ENCODE measurements around the gene MPP3.
A peak's percentile ranks its signal among the peaks of the same experiment; 100 is the strongest.

Gene MPP3

GRCh38 chr17:43757171-43757660 lies 75.7 kb downstream of the MPP3 start:
- DNase-seq (ENCODE audit: extremely low spot score, insufficient read length, low read depth) (no peak), FAIRE-seq (no peak)

GRCh38 chr17:43756201-43756600 lies 76.7 kb downstream of the MPP3 start:
- no peak for DNase-seq (ENCODE audit: extremely low spot score, insufficient read length, low read depth)

GRCh38 chr17:43755389-43755875 lies 77.5 kb downstream of the MPP3 start:
- no peak for FAIRE-seq
- no peak for DNase-seq (ENCODE audit: extremely low spot score, insufficient read length, low read depth)

More at GRCh38 chr17:43756201-43756600, 76.7 kb downstream of the MPP3 start:
- FAIRE-seq: no peak

- no peak for FAIRE-seq
- no peak for DNase-seq (ENCODE audit: extremely low spot score, insufficient read length, low read depth)
Measured at GRCh38 chr17:43754947-43755346, 78.0 kb downstream of the MPP3 start.

DNA sequence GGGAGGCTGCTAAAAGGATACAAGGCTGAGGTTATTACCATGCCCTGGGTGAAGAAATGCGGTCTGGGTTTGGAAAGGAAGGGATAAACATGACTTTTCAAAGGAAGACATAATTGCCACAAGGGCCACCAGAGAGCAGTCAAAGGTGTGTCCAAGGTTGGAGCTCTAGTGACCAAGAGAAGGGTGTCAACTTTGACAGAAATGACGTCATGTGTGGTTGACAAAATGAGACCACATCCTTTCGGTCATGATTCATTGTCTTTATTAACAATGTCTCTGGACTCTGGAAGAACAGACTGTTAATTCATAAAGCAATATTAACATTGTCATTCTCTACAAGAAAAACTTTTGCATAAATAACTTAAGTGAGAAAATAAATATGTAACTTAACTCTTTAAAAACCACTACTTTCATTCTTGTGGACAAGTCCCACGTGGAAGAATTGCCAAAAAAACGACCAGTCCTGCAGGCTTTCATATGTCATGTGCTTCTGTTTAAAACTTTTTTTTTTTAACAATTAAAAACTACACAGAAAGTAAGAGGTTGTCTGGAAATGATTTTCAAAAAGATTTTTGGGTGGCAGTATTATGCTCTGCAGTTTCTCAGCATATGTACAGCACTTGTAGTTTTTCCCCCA lies 79.3 kb downstream of the MPP3 start:
- FAIRE-seq (peak; percentile 70), DNase-seq (ENCODE audit: extremely low spot score, insufficient read length, low read depth) (no peak)
